GM18867 (cell line): Measurements from ENCODE around the gene SIL1.
"Not testable (repeated sequence)": the region's sequence is repeated elsewhere in the genome, so short reads cannot be mapped to it uniquely, and the experiment has no call there.

Experiments
- ATAC-seq: cut with Tn5 transposase; IDR thresholded peaks from one replicate; pipeline ENCODE4 v1.9.1; 2021; ENCODE audit warnings: mild to moderate bottlenecking, moderate library complexity; ENCODE audit not compliant: unreplicated experiment

SIL1 gene

GRCh38 chr5:138927979-138928378 is 270.2 kb downstream of the SIL1 start:
- no peak for ATAC-seq

GRCh38 chr5:138927544-138927943 is 270.6 kb downstream of the SIL1 start:
- ATAC-seq = no peak

GRCh38 chr5:138926688-138927448 is 271.3 kb downstream of the SIL1 start:
- no peak for ATAC-seq

GRCh38 chr5:138926257-138926656 is 271.9 kb downstream of the SIL1 start:
- ATAC-seq = no peak

GRCh38 chr5:138925090-138925635 is 273.0 kb downstream of the SIL1 start:
- no peak for ATAC-seq

- ATAC-seq = no peak
Measured at GRCh38 chr5:138922494-138922893, 275.7 kb downstream of the SIL1 start.

- not testable (repeated sequence) for ATAC-seq
Measured at GRCh38 chr5:138921362-138921761, 276.8 kb downstream of the SIL1 start.

- no peak for ATAC-seq
Measured at GRCh38 chr5:138920181-138920580, 278.0 kb downstream of the SIL1 start.

GRCh38 chr5:138918686-138919085 is 279.5 kb downstream of the SIL1 start:
- ATAC-seq = no peak

- no peak for ATAC-seq
Measured at GRCh38 chr5:138914338-138914737, 283.8 kb downstream of the SIL1 start.

- ATAC-seq = no peak
Measured at GRCh38 chr5:138913773-138914172, 284.4 kb downstream of the SIL1 start.

GRCh38 chr5:138912093-138912492 is 286.1 kb downstream of the SIL1 start:
- ATAC-seq = no peak

- no peak for ATAC-seq
Measured at GRCh38 chr5:138911441-138911840, 286.7 kb downstream of the SIL1 start.

- no peak for ATAC-seq
Measured at GRCh38 chr5:138910546-138911185, 287.5 kb downstream of the SIL1 start.

- ATAC-seq = no peak
Measured at GRCh38 chr5:138909734-138910133, 288.4 kb downstream of the SIL1 start.

GRCh38 chr5:138905541-138905940 is 292.6 kb downstream of the SIL1 start:
- ATAC-seq = no peak

GRCh38 chr5:138903130-138903775 is 294.9 kb downstream of the SIL1 start:
- no peak for ATAC-seq

GRCh38 chr5:138901716-138902115 is 296.5 kb downstream of the SIL1 start:
- ATAC-seq = no peak

GRCh38 chr5:138900281-138900965 is 297.7 kb downstream of the SIL1 start:
- ATAC-seq = no peak

- no peak for ATAC-seq
Measured at GRCh38 chr5:138898742-138899141, 299.4 kb downstream of the SIL1 start.

- no peak for ATAC-seq
Measured at GRCh38 chr5:138898299-138898698, 299.9 kb downstream of the SIL1 start.
